T-helper 9 cell (primary cell): ENCODE results near the gene ALDH1L1.
A peak's percentile ranks its signal among the peaks of the same experiment; 100 is the strongest.
"Not testable (repeated sequence)": the region's sequence is repeated elsewhere in the genome, so short reads cannot be mapped to it uniquely, and the experiment has no call there.

Source experiments
- DNase-seq: peaks from one replicate; pipeline ENCODE4 v3.0.0-alpha.2; 2020

Gene ALDH1L1

GRCh38 chr3:126104028-126104635 lies 76.3 kb downstream of the ALDH1L1 start:
- DNase-seq, result no peak

- DNase-seq, result no peak
These were observed 77.0 kb downstream of the ALDH1L1 start for GRCh38 chr3:126103121-126104027.

GRCh38 chr3:126102530-126102951 lies 77.8 kb downstream of the ALDH1L1 start:
- no peak for DNase-seq

- no peak for DNase-seq
These were observed 78.4 kb downstream of the ALDH1L1 start for GRCh38 chr3:126102011-126102410.

GRCh38 chr3:126101521-126101982 lies 78.8 kb downstream of the ALDH1L1 start:
- no peak for DNase-seq

GRCh38 chr3:126100634-126101301 lies 79.6 kb downstream of the ALDH1L1 start:
- no peak for DNase-seq

DNA sequence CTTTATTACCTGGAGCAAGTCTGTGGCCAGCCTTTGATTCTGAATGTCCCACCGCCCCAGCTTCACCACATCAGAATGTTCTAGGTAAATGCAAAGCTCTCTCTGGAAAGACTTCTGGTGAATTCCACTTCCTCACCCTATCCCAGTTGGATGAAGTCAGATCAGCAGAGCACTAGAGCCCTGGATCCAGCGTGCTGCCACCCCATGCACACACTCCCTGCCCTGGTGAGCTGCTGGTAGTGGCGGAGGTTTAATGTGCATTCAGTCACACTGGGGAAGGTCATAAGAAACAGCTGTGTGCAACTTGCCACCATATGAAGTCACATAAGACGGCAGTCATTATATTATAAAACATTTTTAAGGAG lies 80.1 kb downstream of the ALDH1L1 start:
- no peak for DNase-seq

GRCh38 chr3:126098391-126098858 lies 82.0 kb downstream of the ALDH1L1 start:
- no peak for DNase-seq

DNA sequence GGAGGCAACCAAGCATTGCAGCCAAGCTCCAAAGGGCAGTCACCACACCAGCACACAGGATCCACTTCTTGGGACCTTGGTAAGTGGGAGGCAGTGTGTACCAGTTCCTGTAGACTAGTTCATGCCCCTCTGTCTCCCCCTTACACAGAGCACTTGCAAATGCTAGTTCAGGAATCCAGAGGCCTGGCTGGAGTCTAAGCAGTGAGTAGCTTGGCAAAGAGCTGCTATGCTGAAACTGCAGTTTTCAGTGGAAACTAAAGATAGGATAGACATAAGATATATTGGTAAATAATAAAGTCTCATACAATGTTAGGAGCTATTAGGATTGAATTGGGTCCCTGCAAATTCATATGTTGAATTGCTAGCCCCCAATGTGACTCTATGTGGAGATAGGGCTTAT lies 82.6 kb downstream of the ALDH1L1 start:
- DNase-seq, result no peak

- not testable (repeated sequence) for DNase-seq
These were observed 84.1 kb downstream of the ALDH1L1 start for GRCh38 chr3:126096274-126096673.

GRCh38 chr3:126092128-126092527 lies 88.3 kb downstream of the ALDH1L1 start:
- not testable (repeated sequence) for DNase-seq

DNA sequence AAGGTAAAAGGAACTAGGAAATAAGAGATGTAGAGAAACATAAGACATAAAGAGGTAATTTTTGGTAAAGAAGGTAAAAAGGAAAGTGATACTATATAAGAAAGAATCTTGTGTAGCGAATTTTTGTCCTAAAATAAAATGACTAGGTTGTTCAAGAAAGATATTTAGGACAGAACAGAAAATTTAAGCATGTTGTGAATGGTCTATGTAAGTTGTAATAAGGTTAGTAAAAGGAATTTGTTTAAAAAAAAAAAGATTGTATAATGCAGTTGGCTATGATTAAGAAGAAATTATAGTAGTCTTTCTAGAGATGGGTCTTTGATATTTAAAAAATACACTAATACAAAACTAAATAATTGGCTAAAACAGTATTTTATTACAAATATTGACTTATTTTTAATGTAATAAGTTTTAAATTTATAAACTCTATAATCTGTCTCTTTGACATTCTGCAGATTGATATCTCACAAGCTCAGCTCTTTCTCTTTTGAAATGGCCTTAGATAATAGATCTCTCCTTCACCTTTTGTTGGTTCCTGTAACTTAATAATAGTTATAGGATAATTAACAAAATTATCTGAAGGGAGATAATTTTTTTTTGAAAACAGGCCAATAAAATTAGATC lies 92.7 kb downstream of the ALDH1L1 start:
- no peak for DNase-seq

- DNase-seq, result no peak
These were observed 94.5 kb downstream of the ALDH1L1 start for GRCh38 chr3:126085841-126086240.

DNA sequence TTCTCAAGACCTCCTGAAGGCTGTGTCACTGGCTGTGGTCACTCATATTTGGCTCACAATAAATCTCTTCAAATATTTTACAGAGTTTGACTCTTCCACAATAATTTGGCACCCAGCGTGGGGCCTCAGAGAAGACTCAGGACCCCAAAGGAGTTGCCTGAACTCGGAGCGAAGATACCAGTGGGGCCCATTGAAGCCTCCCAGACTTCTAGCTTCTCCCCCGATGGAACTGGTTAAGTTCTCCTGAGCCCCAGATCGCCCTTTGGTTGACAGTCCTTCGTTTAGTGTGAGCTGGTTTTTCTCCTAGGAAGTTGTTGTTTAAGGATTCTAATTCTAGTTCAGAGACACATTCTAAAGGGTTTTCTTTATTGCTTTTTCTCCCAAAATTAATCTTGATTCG lies 95.1 kb downstream of the ALDH1L1 start:
- DNase-seq, result no peak

- no peak for DNase-seq
These were observed 95.6 kb downstream of the ALDH1L1 start for GRCh38 chr3:126084768-126085180.

GRCh38 chr3:126083913-126084767 lies 96.2 kb downstream of the ALDH1L1 start, which contains the start of gene SLC41A3:
Gene SLC41A3 (minus strand): TSS chr3:126084124. CDS start chr3:126068219, 15,905 bp downstream.
- peak; percentile 74 for DNase-seq

GRCh38 chr3:126083511-126083912 lies 96.9 kb downstream of the ALDH1L1 start:
- DNase-seq, result no peak

- DNase-seq, result no peak
These were observed 97.3 kb downstream of the ALDH1L1 start for GRCh38 chr3:126083138-126083445.

GRCh38 chr3:126082362-126083137 lies 97.8 kb downstream of the ALDH1L1 start:
- no peak for DNase-seq

DNA sequence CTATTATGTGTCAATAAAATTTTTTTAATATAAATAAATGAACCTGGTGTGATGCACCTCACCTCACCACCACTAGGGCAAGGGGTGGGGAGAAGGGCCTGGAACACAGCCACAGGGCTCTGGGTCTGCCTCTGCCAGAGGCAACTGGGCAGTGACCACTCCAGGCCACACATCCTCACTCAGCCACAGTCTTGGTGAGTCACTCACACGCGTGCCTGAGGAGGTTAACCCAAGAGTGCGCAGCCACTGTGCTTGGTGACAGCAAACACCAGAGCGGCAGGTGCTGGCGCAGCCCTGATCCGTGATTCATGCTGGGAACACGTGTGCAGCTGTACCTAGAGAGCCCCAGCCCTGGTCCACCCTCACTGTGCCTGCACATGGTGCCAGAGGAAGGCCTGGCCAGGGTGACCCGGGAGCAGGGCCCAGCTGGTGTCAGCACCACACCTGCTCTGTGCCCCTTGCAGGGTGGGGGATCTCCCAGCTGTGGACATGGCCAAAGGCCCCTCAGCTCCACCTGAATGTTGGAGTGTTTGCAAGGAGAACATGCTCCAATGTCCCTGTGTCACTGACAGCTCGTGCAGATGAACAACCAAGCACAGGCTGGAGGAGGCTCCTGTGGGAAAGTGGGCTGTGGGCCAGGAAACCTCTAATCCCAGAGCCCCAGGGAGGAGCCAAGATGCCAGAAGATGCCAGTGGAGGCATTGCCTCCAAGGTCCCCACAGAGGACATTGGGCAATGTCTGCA lies 98.6 kb downstream of the ALDH1L1 start:
- DNase-seq, result no peak
